Activated naive CD8-positive, alpha-beta T cell (primary cell): ENCODE results near the gene FGF12.

Experiments
- H3K27ac Mint-ChIP-seq: one replicate; pipeline ENCODE4 v1.8.0; 2021; ENCODE audit warnings: mixed read lengths
- H3K27me3 Mint-ChIP-seq: one replicate; pipeline ENCODE4 v1.8.0; 2021; ENCODE audit warnings: mixed read lengths
- H3K36me3 Mint-ChIP-seq: one replicate; pipeline ENCODE4 v1.8.0; 2021; ENCODE audit warnings: mixed read lengths
- H3K4me1 Mint-ChIP-seq: one replicate; pipeline ENCODE4 v1.8.0; 2021; ENCODE audit warnings: low read depth, mixed read lengths
- H3K4me3 Mint-ChIP-seq: one replicate; pipeline ENCODE4 v1.8.0; 2021; ENCODE audit warnings: mild to moderate bottlenecking, mixed read lengths
- H3K9me3 Mint-ChIP-seq: one replicate; pipeline ENCODE4 v1.8.0; 2021; ENCODE audit warnings: low read depth, mixed read lengths

The FGF12 gene

GRCh38 chr3:192449036-192449435 lies 278.3 kb downstream of the FGF12 start:
- Mint-ChIP-seq H3K27ac (no peak overlapping the region), H3K4me1 (no peaks in the 10 kb centered on the region), H3K36me3 (no peaks in the 10 kb centered on the region), H3K27me3 (peaks cover 20% of the 10 kb centered on the region), H3K9me3 (no peaks in the 10 kb centered on the region), H3K4me3 (no peak overlapping the region)

- no peak overlapping the region for H3K27ac Mint-ChIP-seq
- H3K4me1 Mint-ChIP-seq = no peaks in the 10 kb centered on the region
- H3K27me3 Mint-ChIP-seq = peaks cover 19% of the 10 kb centered on the region
- H3K36me3 Mint-ChIP-seq = no peaks in the 10 kb centered on the region
- H3K9me3 Mint-ChIP-seq = no peaks in the 10 kb centered on the region
- no peak overlapping the region for H3K4me3 Mint-ChIP-seq
These were observed 281.3 kb downstream of the FGF12 start for GRCh38 chr3:192445770-192446644.

GRCh38 chr3:192444791-192445106 lies 282.6 kb downstream of the FGF12 start:
- no peak overlapping the region for H3K4me3 Mint-ChIP-seq
- H3K27me3 Mint-ChIP-seq = peaks cover 23% of the 10 kb centered on the region
- no peaks in the 10 kb centered on the region for H3K9me3 Mint-ChIP-seq
- no peaks in the 10 kb centered on the region for H3K4me1 Mint-ChIP-seq
- H3K36me3 Mint-ChIP-seq = no peaks in the 10 kb centered on the region
- H3K27ac Mint-ChIP-seq = no peak overlapping the region

GRCh38 chr3:192444096-192444790 lies 283.1 kb downstream of the FGF12 start:
- no peaks in the 10 kb centered on the region for H3K9me3 Mint-ChIP-seq
- H3K4me1 Mint-ChIP-seq = no peaks in the 10 kb centered on the region
- H3K27ac Mint-ChIP-seq = no peak overlapping the region
- H3K36me3 Mint-ChIP-seq = no peaks in the 10 kb centered on the region
- H3K27me3 Mint-ChIP-seq = peaks cover 25% of the 10 kb centered on the region
- H3K4me3 Mint-ChIP-seq = no peak overlapping the region

- Mint-ChIP-seq H3K9me3 (no peaks in the 10 kb centered on the region), H3K4me3 (no peak overlapping the region), H3K27ac (no peak overlapping the region), H3K36me3 (no peaks in the 10 kb centered on the region), H3K4me1 (no peaks in the 10 kb centered on the region), H3K27me3 (peaks cover 13% of the 10 kb centered on the region)
These were observed 292.1 kb downstream of the FGF12 start for GRCh38 chr3:192435241-192435640.

- Mint-ChIP-seq H3K36me3 (no peaks in the 10 kb centered on the region), H3K9me3 (no peaks in the 10 kb centered on the region), H3K4me3 (no peak overlapping the region), H3K4me1 (no peaks in the 10 kb centered on the region), H3K27me3 (peaks cover 7% of the 10 kb centered on the region), H3K27ac (no peak overlapping the region)
These were observed 293.2 kb downstream of the FGF12 start for GRCh38 chr3:192434186-192434585.

- Mint-ChIP-seq H3K27ac (no peak overlapping the region), H3K4me1 (no peaks in the 10 kb centered on the region), H3K36me3 (no peaks in the 10 kb centered on the region), H3K4me3 (no peak overlapping the region), H3K27me3 (peaks cover 7% of the 10 kb centered on the region), H3K9me3 (no peaks in the 10 kb centered on the region)
These were observed 293.6 kb downstream of the FGF12 start for GRCh38 chr3:192433704-192434103.

GRCh38 chr3:192422997-192423342 lies 304.4 kb downstream of the FGF12 start:
- peaks cover 5% of the 10 kb centered on the region for H3K9me3 Mint-ChIP-seq
- H3K36me3 Mint-ChIP-seq = no peaks in the 10 kb centered on the region
- H3K4me3 Mint-ChIP-seq = no peak overlapping the region
- H3K27ac Mint-ChIP-seq = no peak overlapping the region
- H3K27me3 Mint-ChIP-seq = no peaks in the 10 kb centered on the region
- H3K4me1 Mint-ChIP-seq = no peaks in the 10 kb centered on the region

GRCh38 chr3:192422321-192422996 lies 304.9 kb downstream of the FGF12 start:
- Mint-ChIP-seq H3K4me1 (no peaks in the 10 kb centered on the region), H3K27me3 (no peaks in the 10 kb centered on the region), H3K27ac (no peak overlapping the region), H3K36me3 (no peaks in the 10 kb centered on the region), H3K4me3 (no peak overlapping the region), H3K9me3 (peaks cover 5% of the 10 kb centered on the region)

- Mint-ChIP-seq H3K36me3 (no peaks in the 10 kb centered on the region), H3K27ac (no peak overlapping the region)
These were observed 308.0 kb downstream of the FGF12 start for GRCh38 chr3:192419312-192419711.

GRCh38 chr3:192417559-192418055 lies 309.7 kb downstream of the FGF12 start:
- Mint-ChIP-seq H3K9me3 (peaks cover 5% of the 10 kb centered on the region), H3K4me3 (no peak overlapping the region), H3K4me1 (no peaks in the 10 kb centered on the region), H3K27me3 (peaks cover 2% of the 10 kb centered on the region), H3K36me3 (no peaks in the 10 kb centered on the region), H3K27ac (no peak overlapping the region)

More at GRCh38 chr3:192419312-192419711, 308.0 kb downstream of the FGF12 start:
- peaks cover 5% of the 10 kb centered on the region for H3K9me3 Mint-ChIP-seq
- no peaks in the 10 kb centered on the region for H3K4me1 Mint-ChIP-seq
- no peak overlapping the region for H3K4me3 Mint-ChIP-seq
- H3K27me3 Mint-ChIP-seq = peaks cover 2% of the 10 kb centered on the region

GRCh38 chr3:192417017-192417416 lies 310.3 kb downstream of the FGF12 start:
- peaks cover 2% of the 10 kb centered on the region for H3K27me3 Mint-ChIP-seq
- no peaks in the 10 kb centered on the region for H3K4me1 Mint-ChIP-seq
- H3K27ac Mint-ChIP-seq = no peak overlapping the region
- no peaks in the 10 kb centered on the region for H3K36me3 Mint-ChIP-seq
- no peak overlapping the region for H3K4me3 Mint-ChIP-seq
- peaks cover 5% of the 10 kb centered on the region for H3K9me3 Mint-ChIP-seq

- no peak overlapping the region for H3K27ac Mint-ChIP-seq
These were observed 313.9 kb downstream of the FGF12 start for GRCh38 chr3:192413461-192413860.

GRCh38 chr3:192410684-192410960 lies 316.7 kb downstream of the FGF12 start:
- H3K9me3 Mint-ChIP-seq = no peaks in the 10 kb centered on the region
- no peak overlapping the region for H3K4me3 Mint-ChIP-seq
- H3K36me3 Mint-ChIP-seq = no peaks in the 10 kb centered on the region
- no peak overlapping the region for H3K27ac Mint-ChIP-seq
- peaks cover 4% of the 10 kb centered on the region for H3K4me1 Mint-ChIP-seq
- H3K27me3 Mint-ChIP-seq = peaks cover 25% of the 10 kb centered on the region

More at GRCh38 chr3:192413461-192413860, 313.9 kb downstream of the FGF12 start:
- no peaks in the 10 kb centered on the region for H3K36me3 Mint-ChIP-seq
- no peaks in the 10 kb centered on the region for H3K9me3 Mint-ChIP-seq
- H3K4me3 Mint-ChIP-seq = no peak overlapping the region
- peaks cover 1% of the 10 kb centered on the region for H3K4me1 Mint-ChIP-seq
- H3K27me3 Mint-ChIP-seq = peaks cover 15% of the 10 kb centered on the region
